Measurements from ENCODE around the gene CDKN3.
"Not testable (repeated sequence)": the region's sequence is repeated elsewhere in the genome, so short reads cannot be mapped to it uniquely, and the experiment has no call there.

The CDKN3 gene

DNA sequence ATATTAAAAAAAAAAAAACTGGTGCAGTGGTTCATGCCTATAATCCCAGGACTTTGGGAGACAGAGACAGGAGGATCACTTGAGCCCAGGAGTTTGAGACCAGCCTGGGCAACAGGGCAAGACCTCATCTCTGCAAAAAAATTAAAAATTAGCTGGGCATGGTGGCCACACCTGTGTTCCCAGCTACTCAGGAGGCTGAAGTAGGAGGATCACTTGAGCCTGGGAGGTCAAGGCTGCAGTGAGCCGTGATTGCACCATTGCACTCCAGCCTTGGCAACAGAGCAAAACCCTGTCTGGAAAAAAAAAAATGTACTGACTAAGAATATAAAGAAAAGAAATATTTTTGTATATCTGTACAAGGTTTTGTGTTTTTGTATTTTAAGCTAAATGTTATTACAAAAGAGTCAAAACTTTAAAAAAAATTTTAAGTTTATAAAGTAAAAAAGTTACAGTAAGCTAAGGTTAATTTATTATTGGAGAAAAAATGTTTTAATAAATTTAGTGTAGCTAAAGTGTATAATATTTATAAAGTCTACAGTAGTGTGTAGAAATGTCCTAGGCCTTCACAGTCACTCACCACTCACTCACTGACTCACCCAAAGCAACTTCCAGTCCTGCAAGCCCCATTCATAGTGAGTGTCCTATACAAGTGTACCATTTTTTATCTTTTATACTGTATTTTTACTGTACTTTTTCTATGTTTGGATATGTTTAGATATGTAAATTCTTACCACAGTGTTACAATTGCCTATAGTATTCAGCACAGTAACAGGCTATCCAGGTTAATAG is 60.2 kb downstream of the CDKN3 start:
- not testable (repeated sequence) for DNase-seq

DNA sequence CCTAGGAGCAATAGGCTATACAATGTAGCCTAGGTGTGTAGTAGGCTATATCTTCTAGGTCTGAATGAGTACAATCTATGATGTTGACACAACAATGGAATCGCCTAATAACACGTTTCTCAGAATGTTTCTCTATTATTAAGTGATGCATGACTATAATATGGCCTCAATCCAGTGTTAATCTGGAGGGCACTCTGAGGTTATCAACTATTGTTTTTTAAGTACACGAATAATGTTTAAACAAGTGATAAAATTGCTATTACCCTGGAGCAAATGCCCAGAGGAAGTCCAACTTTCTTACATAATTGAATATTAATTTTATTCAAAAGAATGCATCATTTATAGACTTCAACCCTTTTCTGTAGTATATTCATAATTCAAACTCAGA is 60.8 kb downstream of the CDKN3 start:
- DNase-seq, result no peak

DNA sequence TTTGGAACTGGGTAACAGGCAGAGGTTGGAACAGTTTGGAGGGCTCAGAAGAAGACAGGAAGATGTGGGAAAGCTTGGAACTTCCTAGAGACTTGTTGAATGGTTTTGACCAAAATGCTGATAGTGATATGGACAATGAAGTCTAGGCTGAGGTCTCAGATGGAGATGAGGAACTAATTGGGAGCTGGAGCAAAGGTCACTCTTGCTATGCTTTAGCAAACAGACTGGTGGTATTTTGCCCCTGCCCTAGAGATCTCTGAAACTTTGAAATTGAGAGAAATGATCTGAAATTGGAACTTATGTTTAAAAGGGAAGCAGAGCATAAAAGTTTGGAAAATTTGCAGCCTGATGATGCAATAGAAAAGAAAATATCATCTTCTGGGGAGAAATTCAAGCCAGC is 61.7 kb downstream of the CDKN3 start:
- DNase-seq, result not testable (repeated sequence)

DNA sequence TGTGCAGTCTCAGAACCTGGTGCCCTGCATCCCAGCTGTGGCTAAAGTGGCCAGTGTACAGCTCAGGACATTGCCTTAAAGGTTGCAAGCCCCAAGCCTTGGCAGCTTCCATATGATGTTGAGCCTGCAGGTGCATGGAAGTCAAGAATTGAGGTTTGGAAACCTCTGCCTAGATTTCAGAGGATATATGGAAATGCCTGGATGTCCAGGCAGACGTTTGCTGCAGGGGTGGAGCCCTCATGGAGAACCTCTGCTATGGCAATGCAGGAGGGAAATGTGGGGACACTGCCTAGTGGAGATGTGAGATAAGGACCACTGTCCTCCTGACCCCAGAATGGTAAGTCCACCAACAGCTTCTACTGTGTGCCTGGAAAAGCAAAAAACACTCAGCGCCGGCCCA is 62.3 kb downstream of the CDKN3 start:
- no peak for DNase-seq

DNA sequence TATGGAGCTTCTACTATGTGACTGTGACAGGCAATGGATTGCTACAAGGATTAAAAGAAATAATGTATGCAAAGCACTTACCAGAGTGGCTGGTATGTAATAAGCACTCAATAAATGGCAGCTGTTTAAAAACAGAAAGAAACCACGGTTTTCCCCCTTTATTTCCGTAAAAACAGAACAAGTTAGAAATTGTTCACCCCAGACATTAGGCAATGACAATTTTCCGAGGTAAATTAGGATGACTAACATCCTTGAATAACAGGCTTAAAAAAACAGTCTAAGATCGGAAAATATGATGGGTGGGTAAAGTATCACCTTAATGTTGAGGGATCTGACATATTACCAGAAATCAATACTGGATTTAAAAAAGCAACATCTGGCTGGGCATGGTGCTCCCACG is 65.2 kb downstream of the CDKN3 start:
- DNase-seq, result no peak

DNA sequence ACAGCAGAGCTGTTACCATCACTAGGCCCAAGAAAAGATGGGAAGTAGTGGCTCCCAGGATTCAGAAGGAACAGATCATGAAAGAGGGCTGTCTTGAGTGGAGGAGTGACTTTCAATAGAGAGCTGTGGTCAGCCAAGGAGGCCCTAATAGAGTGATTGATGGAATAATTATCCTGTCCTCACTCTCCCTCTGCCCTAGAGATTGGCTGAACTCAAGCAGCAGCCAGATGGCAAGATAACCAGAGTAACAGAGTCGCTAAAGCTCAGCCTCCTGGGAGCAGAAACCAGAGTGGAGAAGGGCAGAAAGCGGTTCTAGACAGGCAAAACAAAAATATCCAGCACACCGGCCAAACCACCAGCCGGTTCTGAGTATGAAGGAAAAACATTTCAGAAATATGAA is 68.8 kb downstream of the CDKN3 start:
- DNase-seq, result no peak

DNA sequence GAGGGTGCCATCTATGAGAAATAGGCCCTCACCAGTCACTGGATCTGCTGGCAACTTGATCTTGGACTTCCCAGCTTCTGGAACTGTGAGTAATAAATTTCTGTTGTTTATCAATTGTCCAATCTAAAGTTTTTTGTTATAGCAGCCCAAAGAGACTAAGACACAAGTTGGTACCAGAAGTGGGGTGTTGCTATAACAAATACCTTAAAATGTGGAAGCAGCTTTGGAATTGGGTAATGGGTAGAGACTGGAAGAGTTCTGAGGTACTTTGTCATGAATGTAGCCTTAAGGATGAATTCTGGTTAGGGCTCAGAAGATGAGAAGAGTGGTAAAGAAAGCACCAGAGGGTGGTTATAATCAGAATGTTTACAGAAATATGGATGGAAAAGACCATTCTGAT is 70.5 kb downstream of the CDKN3 start:
- no peak for DNase-seq
